Upper lobe of left lung (tissue), 4 donors: ENCODE measurements around the gene TRPC3.

Experiments
- EP300 ChIP-seq, 4 donors: sonication (generic); formaldehyde crosslinking; IDR thresholded peaks; one replicate each; pipeline ENCODE4 v1.5.1; 2017; ENCODE audit warnings: antibody characterized with exemption in 4 of 4, control low read depth in 2 of 4
- POLR2A ChIP-seq, 4 donors: fragments of 450-650 bp; IDR thresholded peaks; one replicate each; pipeline ENCODE4 v1.5.1; 2016 to 2017; ENCODE audit warnings: antibody characterized with exemption in 4 of 4, mild to moderate bottlenecking in 2 of 4
- POLR2AphosphoS5 ChIP-seq, 2 donors: sonication (generic); formaldehyde crosslinking; IDR thresholded peaks; one replicate each; pipeline ENCODE4 v1.5.1; 2017; ENCODE audit warnings: antibody characterized with exemption in 2 of 2
- TF ChIP-seq, protein P1 (sequence below), 6 experiments: fragments of 450-650 bp in 4 of 6; fragments of 200-600 bp in 2 of 6; sonication (generic) in 2 of 6; IDR thresholded peaks; one replicate each; pipeline ENCODE4 v1.5.1; 2016 to 2019; ENCODE audit warnings: antibody characterized with exemption in 6 of 6

GRCh38 chr4:121881158-121881557 is 70.7 kb downstream of the TRPC3 start:
- TF ChIP-seq, protein P1, sequence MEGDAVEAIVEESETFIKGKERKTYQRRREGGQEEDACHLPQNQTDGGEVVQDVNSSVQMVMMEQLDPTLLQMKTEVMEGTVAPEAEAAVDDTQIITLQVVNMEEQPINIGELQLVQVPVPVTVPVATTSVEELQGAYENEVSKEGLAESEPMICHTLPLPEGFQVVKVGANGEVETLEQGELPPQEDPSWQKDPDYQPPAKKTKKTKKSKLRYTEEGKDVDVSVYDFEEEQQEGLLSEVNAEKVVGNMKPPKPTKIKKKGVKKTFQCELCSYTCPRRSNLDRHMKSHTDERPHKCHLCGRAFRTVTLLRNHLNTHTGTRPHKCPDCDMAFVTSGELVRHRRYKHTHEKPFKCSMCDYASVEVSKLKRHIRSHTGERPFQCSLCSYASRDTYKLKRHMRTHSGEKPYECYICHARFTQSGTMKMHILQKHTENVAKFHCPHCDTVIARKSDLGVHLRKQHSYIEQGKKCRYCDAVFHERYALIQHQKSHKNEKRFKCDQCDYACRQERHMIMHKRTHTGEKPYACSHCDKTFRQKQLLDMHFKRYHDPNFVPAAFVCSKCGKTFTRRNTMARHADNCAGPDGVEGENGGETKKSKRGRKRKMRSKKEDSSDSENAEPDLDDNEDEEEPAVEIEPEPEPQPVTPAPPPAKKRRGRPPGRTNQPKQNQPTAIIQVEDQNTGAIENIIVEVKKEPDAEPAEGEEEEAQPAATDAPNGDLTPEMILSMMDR (IDR thresholded peaks at IDR 0.05): no peak
- no peak for TF ChIP-seq POLR2AphosphoS5 (IDR thresholded peaks at IDR 0.05)
- no peak for TF ChIP-seq POLR2A (IDR thresholded peaks at IDR 0.05)
- TF ChIP-seq EP300 (IDR thresholded peaks at IDR 0.05): no peak
